Heart right ventricle (tissue), 16 donors: Measurements from ENCODE around the gene IDH3G. TPM values are rescaled to one million over a fixed set of nuclear protein-coding genes. Genes with fewer than 3 reads are reported as not detected.

Experiments
- ATAC-seq, 8 donors: fragments of 200-7000 bp; cut with Tn5 transposase; one replicate each; pipeline ENCODE4 v1.9.1; 2020; ENCODE audit warnings: mild to moderate bottlenecking in 8 of 8, moderate library complexity in 8 of 8, moderate number of reproducible peaks in 1 of 8
- DNase-seq, 2 donors: peaks; one replicate each; pipeline ENCODE4 v3.0.0-alpha.2; 2020
- H3K27ac ChIP-seq, 10 donors: fragments of 200-600 bp; sonication (generic) in 2 of 10; one replicate each; pipeline versions ENCODE4 v1.5.0 to v1.8.0; 2020 to 2022; ENCODE audit warnings: mild to moderate bottlenecking in 3 of 10
- H3K27me3 ChIP-seq, 7 donors: fragments of 200-600 bp; one replicate each; pipeline ENCODE4 v1.8.0; 2021 to 2022; ENCODE audit warnings: mild to moderate bottlenecking in 2 of 7
- H3K36me3 ChIP-seq, 9 donors: fragments of 200-600 bp; sonication (generic) in 1 of 9; one replicate each; pipeline versions ENCODE4 v1.5.0 to v1.8.0; 2020 to 2022; ENCODE audit warnings: mild to moderate bottlenecking in 2 of 9
- H3K4me1 ChIP-seq, 9 donors: fragments of 200-600 bp; sonication (generic) in 1 of 9; one replicate each; pipeline versions ENCODE4 v1.5.0 to v1.8.0; 2020 to 2022; ENCODE audit warnings: mild to moderate bottlenecking in 4 of 9
- H3K4me3 ChIP-seq, 10 donors: fragments of 200-600 bp; sonication (generic) in 2 of 10; one replicate each; pipeline versions ENCODE4 v1.5.0 to v1.8.0; 2020 to 2022; ENCODE audit warnings: mild to moderate bottlenecking in 7 of 10, moderate library complexity in 2 of 10
- H3K9me3 ChIP-seq, 11 donors: fragments of 200-600 bp in 10 of 11; sonication (generic) in 2 of 11; one replicate each; pipeline versions ENCODE4 v1.5.0 to v1.8.0; 2013 to 2022; ENCODE audit warnings: mild to moderate bottlenecking in 2 of 11, control low read depth in 1 of 11, moderate library complexity in 1 of 11
- CTCF ChIP-seq, 9 donors: fragments of 200-600 bp; sonication (generic) in 2 of 9; IDR thresholded peaks; one replicate each; pipeline versions ENCODE4 v1.5.0 to v1.8.0; 2021 to 2022; ENCODE audit warnings: antibody characterized with exemption in 9 of 9, mild to moderate bottlenecking in 5 of 9, moderate library complexity in 1 of 9
- WGBS, 2 donors: extraction: QIAGEN DNeasy Blood & Tissue Kit; methylation state at CpG; one replicate each; pipeline ENCODE4 v1.1.7; 2013; ENCODE audit warnings: inconsistent platforms in 1 of 2; 5-methylcytosine and 5-hydroxymethylcytosine counted together
- intact Hi-C, 10 donors: fragments of 100-400 bp; cut with DNase I; formaldehyde crosslinking; loops; one replicate each; pipeline versions ENCODE4 v1.11.1 to v1.14.2; 2022
- polyA plus RNA-seq, 2 donors: library from polyadenylated mRNA; stranded (reverse); fragments of 200-250 nt; gene quantifications; one replicate each; pipeline ENCODE4 v1.2.3, GENCODE V29; 2013
- total RNA-seq, 10 donors: library from RNA; stranded (reverse); fragmentation: NEBNext Ultra II Directional in 3 of 10; extraction: Animal tissue kit (Norgen Biotek cat#: 25700) in 3 of 10; gene quantifications; one replicate each; pipeline versions ENCODE4 v1.2.1 to v1.2.4, GENCODE V29; 2021 to 2023
- donor health status: Arrhythmogenic right ventricular cardiomyopathy.
- donor health status: ischemic (EF 13 %, LVEDD 7.1; RV severe dilation, severe dysfunction).
- donor health status: healthy with polysubstance abuse.
- donor health status: DM: no; HTN: yes; CAD: no.
- donor health status: DM: no; HTN: no; CAD: no.
- donor health status: ischemic (EF 25% LVEDD 6.9; RV normal size, moderate dysfunction).
- donor health status: ischemic (EF 25% LVEDD 5.7; RV mildly dilated, moderate dysfunction).
- donor health status: healthy.
- donor health status: DM: yes; HTN: yes; CAD: no.
- donor health status: Ischemic cardiomyopathy.
- donor health status: ischemic (EF 35%, LVEDD 5.7; RV mildly dilated, moderate dysfunction).
- donor health status: nonischemic (EF 11% LVEDD 7.7; RV severe dilation, severe dysfunction).
- donor health status: DM: yes; HTN: yes; CAD: no.
- donor health status: PGD.
- donor health status: ischemic (EF 29% LVEDD 5.4; RV normal size, mild dysfunction).
- donor health status: nonischemic (EF 23%, LVEDD 6.1; RV moderate dilation, normal function).

Gene IDH3G
- total and polyA plus RNA-seq, 12 donors = 58.7 to 97.2 (median 74.5) TPM

DNA sequence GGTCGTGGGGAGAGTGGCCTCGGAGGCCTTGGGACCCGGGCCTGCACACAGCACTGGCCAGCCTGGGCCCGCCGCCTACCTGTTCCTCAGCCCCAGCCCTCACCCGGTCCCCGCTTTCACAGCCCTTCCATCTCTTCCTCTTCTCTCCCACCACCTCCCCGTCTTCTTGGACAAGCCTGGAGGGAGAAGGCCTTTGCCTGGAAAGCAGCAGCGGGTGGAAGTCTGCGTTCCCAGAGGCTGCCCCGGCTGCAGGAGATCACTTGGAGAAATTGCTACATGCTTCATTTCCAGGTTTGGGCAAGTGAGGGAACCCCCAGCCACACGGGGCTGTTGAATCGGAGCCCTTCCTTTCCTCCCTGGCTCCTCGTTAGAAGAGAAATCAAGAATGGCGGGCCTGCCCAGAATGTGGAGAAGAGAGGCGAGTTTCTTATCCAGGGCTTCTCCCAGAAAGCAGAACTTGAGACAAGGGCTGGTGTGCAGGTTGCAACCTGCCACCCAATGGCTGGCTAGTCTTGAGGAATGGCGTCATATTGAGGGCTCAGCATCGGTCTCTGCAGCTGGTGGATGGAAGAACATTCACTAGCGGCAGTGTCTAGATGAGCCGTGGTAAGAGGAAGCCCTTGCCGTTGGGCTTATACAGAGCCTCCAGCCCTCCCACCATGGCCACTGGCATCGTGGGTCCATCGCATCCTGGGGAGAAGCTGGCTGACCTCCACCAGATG is 37.4 kb upstream of the IDH3G start:
- intact Hi-C loops = no loop called here
- H3K4me1 ChIP-seq = peaks cover 0 to 16% (median 0%) of the 10 kb centered on the region in 9 donors
- no peak overlapping the region for H3K4me3 ChIP-seq
- no peak overlapping the region for H3K27ac ChIP-seq
- no peaks in the 10 kb centered on the region for H3K36me3 ChIP-seq
- TF ChIP-seq CTCF (IDR thresholded peaks at IDR 0.05) = no peak
- WGBS, 2 donors = 59 to 69% methylated on average over 21 to 23 of the region's 23 CpGs
- ATAC-seq (no peak), DNase-seq (no peak)
- H3K9me3 ChIP-seq = no peaks in the 10 kb centered on the region
- peaks cover 0 to 91% (median 0%) of the 10 kb centered on the region in 7 donors for H3K27me3 ChIP-seq

- Histone ChIP-seq H3K9me3 (no peaks in the 10 kb centered on the region), H3K27me3 (peaks cover 0 to 91% (median 0%) of the 10 kb centered on the region in 7 donors), H3K4me1 (peaks cover 0 to 16% (median 0%) of the 10 kb centered on the region in 9 donors), H3K27ac (no peak overlapping the region), H3K4me3 (peak overlapping the region in 4 of 10 donors; percentile 22 to 52 (median 28)), H3K36me3 (no peaks in the 10 kb centered on the region)
- intact Hi-C loops = no loop called here
- TF ChIP-seq CTCF (IDR thresholded peaks at IDR 0.05) = no peak
- ATAC-seq (no peak), DNase-seq (no peak)
- 4 to 11% methylated on average over 8 to 60 of the region's 102 CpGs for WGBS, 2 donors
Observed at GRCh38 chrX:153830640-153831428, 36.7 kb upstream of the IDH3G start.

GRCh38 chrX:153829799-153830639 is 35.8 kb upstream of the IDH3G start, which contains the start of gene PDZD4:
TSS of gene PDZD4 (minus strand) at chrX:153830544. CDS start at chrX:153830298, 246 bp downstream.
- no peak within 1 kb of the TSS for H3K27ac ChIP-seq
- ATAC-seq = peak in 5 of 8 donors; percentile 8 to 43 (median 32)

More at GRCh38 chrX:153829799-153830639, 35.8 kb upstream of the IDH3G start, which contains the start of gene PDZD4:
- H3K4me3 ChIP-seq = peak within 1 kb of the TSS; percentile 18 to 55 (median 49)
- no peak for TF ChIP-seq CTCF (IDR thresholded peaks at IDR 0.05)
- H3K36me3 ChIP-seq = no peaks in the 10 kb centered on the region
- H3K27me3 ChIP-seq = peaks cover 0 to 91% (median 0%) of the 10 kb centered on the region in 7 donors
- peaks cover 0 to 16% (median 0%) of the 10 kb centered on the region in 9 donors for H3K4me1 ChIP-seq
- intact Hi-C loops = no loop called here
- H3K9me3 ChIP-seq = no peaks in the 10 kb centered on the region
- 1% methylated on average over 19 to 79 of the region's 97 CpGs for WGBS, 2 donors
- no peak for DNase-seq
